ENCODE results near the gene GPX7.
A peak's percentile ranks its signal among the peaks of the same experiment; 100 is the strongest.

The GPX7 gene

DNA sequence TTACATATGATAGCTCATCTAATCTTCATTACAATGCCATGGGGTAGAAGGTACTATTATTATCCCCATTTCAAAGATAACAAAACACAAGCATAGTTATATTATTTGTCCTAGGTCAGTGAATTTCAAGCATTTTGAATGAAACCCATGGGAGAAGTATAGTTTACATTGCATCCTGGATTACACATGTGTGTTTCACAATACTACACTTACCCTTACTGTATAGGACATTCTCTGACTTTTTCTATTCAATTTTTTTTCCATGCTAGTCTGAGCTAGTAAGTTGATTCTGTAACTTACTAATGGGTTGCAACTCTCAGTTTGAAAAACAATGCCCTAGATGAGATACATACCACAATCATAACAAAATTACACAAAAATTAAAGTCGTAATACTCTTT, 8.7 kb upstream of the GPX7 start:
- H3K4me3 ChIP-seq (ENCODE audit: control insufficient read depth, low read depth, low read length): no peak overlapping the region
- no peak for DNase-seq (ENCODE audit: low read depth)
- TF ChIP-seq, protein P1, sequence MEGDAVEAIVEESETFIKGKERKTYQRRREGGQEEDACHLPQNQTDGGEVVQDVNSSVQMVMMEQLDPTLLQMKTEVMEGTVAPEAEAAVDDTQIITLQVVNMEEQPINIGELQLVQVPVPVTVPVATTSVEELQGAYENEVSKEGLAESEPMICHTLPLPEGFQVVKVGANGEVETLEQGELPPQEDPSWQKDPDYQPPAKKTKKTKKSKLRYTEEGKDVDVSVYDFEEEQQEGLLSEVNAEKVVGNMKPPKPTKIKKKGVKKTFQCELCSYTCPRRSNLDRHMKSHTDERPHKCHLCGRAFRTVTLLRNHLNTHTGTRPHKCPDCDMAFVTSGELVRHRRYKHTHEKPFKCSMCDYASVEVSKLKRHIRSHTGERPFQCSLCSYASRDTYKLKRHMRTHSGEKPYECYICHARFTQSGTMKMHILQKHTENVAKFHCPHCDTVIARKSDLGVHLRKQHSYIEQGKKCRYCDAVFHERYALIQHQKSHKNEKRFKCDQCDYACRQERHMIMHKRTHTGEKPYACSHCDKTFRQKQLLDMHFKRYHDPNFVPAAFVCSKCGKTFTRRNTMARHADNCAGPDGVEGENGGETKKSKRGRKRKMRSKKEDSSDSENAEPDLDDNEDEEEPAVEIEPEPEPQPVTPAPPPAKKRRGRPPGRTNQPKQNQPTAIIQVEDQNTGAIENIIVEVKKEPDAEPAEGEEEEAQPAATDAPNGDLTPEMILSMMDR (IDR thresholded peaks at IDR 0.05; ENCODE audit: control insufficient read depth, insufficient read depth, low read depth, low read length, missing control alignments): no peak

DNA sequence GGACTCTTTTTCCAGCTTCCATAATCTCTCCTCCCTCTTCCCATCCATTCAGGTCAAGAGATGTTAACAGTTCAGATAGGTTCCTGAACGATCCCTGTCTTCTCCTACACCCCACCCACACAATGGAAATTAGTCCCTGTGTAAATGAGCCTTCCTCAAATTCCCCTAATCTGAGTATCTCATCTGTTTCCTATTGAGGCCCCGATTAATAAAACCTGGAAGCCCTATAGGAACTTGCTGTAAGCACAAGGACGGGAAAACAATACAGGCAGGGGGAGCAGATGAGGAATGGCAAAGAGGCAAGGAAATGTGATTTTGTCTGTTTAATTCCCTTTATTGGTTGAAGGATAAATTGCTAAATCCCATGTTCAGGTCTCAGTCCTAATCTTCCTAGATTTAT, 7.1 kb upstream of the GPX7 start:
- TF ChIP-seq, protein P1 (IDR thresholded peaks at IDR 0.05; ENCODE audit: control insufficient read depth, insufficient read depth, low read depth, low read length, missing control alignments): no peak
- H3K4me3 ChIP-seq (ENCODE audit: control insufficient read depth, low read depth, low read length): no peak overlapping the region
- DNase-seq (ENCODE audit: low read depth): no peak

DNA sequence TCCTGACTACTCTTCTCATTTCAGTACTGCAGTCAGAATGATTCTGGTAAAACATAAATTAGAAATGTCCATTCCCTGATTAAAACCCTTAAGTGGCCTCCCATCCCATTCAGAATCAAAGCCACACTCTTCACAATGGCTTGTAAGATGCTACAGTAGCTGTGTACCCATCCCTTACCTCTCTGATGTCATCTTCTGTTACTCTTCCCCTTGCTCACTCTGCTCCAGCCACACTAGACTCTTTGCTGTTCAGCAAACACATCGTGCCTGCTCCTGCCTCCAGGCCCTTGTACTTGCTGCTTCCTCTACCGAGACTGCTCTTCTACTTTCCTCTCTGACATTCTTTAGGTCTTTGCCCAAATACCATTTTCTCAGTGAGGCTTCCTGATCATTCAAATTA, 4.3 kb upstream of the GPX7 start:
- TF ChIP-seq, protein P1 (IDR thresholded peaks at IDR 0.05; ENCODE audit: control insufficient read depth, insufficient read depth, low read depth, low read length, missing control alignments): no peak
- no peak overlapping the region for H3K4me3 ChIP-seq (ENCODE audit: control insufficient read depth, low read depth, low read length)
- no peak for DNase-seq (ENCODE audit: low read depth)

DNA sequence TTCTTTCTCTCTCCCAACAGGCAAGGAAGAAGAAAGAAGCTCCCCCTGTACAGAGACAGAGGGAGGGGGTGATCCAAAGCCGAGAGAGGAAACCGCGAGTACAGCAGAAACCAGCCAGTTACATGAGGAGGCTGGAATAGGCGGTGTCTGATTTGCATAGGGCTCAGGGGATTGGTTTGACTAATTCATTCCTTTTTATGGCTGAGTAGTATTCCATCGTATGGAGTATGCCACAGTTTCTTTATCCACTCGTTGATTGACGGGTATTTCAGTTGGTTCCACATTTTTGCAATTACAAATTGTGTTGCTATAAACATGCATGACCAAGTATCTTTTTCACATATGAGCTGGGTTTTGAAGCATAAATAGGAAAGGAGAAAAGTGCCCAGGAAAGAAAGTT, 3.4 kb upstream of the GPX7 start:
- TF ChIP-seq, protein P1 (IDR thresholded peaks at IDR 0.05; ENCODE audit: control insufficient read depth, insufficient read depth, low read depth, low read length, missing control alignments): no peak
- H3K4me3 ChIP-seq (ENCODE audit: control insufficient read depth, low read depth, low read length): no peak overlapping the region
- no peak for DNase-seq (ENCODE audit: low read depth)

DNA sequence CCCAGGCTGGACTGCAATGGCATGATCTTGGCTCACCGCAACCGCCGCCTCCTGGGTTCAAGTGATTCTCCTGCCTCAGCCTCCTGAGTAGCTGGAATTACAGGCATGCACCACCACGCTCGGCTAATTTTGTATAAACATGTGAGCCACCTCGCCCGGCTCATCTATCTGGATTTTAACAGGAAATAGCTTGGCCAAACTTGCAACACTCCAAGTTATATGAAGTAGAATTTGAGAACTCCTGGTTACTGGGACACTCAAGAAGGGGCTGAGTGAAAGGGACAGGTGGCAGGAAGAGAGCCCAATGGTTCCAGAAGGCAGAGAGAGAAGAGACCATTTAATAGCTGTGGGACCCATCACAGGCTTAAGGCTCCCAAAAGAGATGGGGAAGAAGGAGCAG, 2.9 kb upstream of the GPX7 start:
- DNase-seq (ENCODE audit: low read depth): no peak
- TF ChIP-seq, protein P1 (IDR thresholded peaks at IDR 0.05; ENCODE audit: control insufficient read depth, insufficient read depth, low read depth, low read length, missing control alignments): no peak
- H3K4me3 ChIP-seq (ENCODE audit: control insufficient read depth, low read depth, low read length): no peak overlapping the region

DNA sequence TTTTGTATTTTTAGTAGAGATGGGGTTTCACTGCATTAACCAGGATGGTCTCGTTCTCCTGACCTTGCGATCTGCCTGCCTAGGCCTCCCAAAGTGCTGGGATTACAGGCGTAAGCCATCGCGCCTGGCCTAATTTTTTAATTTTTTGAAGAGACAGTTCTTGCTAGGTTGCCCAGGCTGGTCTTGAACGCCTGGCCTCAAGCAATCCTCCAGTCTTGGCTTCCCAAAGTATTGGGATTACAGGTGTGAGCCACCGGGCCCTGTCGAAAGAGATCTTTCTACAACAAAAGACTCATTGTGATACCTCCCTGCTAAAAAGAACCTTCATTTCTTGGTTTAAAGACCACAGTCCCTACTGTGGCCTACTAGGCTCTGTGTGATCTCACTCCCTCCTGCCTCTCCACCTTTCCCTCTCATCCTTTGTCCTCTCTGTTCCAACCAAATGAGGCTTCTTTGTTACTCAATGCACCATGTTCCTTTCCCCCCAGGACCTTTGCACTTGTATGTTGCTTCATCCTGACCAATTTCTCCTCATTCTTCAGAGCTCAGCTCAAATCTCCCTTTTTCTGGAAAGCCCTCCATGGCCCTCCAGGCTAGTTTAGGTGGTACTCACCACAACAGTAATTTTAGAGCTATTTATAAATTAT, 1.5 kb upstream of the GPX7 start:
- H3K4me3 ChIP-seq (ENCODE audit: control insufficient read depth, low read depth, low read length): no peak overlapping the region
- DNase-seq (ENCODE audit: low read depth): no peak
- TF ChIP-seq, protein P1 (IDR thresholded peaks at IDR 0.05; ENCODE audit: control insufficient read depth, insufficient read depth, low read depth, low read length, missing control alignments): no peak

DNA sequence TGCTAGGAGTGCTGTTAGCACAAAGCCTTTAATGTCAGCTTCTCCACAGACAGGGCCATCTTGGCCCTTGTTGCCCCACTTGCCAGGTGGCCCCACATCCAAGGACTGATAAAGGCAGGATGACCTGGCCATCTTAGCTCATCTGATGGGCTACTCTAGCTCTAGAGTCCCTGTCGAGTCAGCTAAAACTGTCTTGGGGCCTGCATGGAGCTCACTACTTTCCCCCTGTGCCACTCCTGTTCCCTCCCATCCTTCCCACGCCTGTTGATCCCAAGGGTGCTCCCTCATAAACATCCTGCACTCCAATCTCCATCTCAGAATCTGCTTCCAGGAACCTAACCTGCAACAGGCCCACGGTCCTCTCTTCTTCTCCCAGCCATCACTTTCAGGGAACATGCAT, 652 bp upstream of the GPX7 start:
- H3K4me3 ChIP-seq (ENCODE audit: control insufficient read depth, low read depth, low read length): peak overlapping the region; percentile 60
- DNase-seq (ENCODE audit: low read depth): no peak
- TF ChIP-seq, protein P1 (IDR thresholded peaks at IDR 0.05; ENCODE audit: control insufficient read depth, insufficient read depth, low read depth, low read length, missing control alignments): no peak
